Measurements from ENCODE around the gene ADGRL3.
"Not testable (repeated sequence)": the region's sequence is repeated elsewhere in the genome, so short reads cannot be mapped to it uniquely, and the experiment has no call there.

The ADGRL3 gene

DNA sequence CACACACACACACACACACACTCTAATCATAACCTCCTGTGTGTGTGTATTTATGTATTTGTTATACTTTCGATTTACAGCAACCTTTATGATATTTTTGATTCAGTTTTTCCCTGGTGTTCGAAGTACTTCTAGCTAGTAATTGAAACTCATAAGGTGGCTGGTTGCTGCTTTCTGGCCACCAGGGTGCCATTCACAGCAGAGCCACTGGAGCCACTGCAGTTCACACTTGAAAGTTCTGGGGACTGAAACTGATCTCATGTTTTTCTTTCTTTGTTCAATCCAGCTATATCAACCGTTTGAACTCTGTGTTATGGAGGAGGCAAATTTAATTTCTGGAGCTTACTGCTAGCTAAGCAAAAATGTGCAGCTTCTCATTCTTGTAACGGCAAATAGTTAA, 419.4 kb downstream of the ADGRL3 start:
- Histone ChIP-seq H3K4me1 (ENCODE audit: insufficient read depth, poor library complexity, severe bottlenecking) (no peaks in the 10 kb centered on the region), H3K27ac (ENCODE audit: poor library complexity, severe bottlenecking) (no peak overlapping the region), H3K27me3 (ENCODE audit: insufficient read depth, poor library complexity, severe bottlenecking) (no peaks in the 10 kb centered on the region), H3K9me3 (ENCODE audit: severe bottlenecking) (no peaks in the 10 kb centered on the region), H3K36me3 (ENCODE audit: low read depth) (no peaks in the 10 kb centered on the region), H3K4me3 (ENCODE audit: severe bottlenecking) (no peak overlapping the region)
- no peak for ATAC-seq (ENCODE audit: low read depth)
- no peak for DNase-seq (ENCODE audit: low spot score)
- TF ChIP-seq CTCF (IDR thresholded peaks at IDR 0.05; ENCODE audit: poor library complexity, severe bottlenecking): no peak

- DNase-seq (ENCODE audit: low spot score) (no peak), ATAC-seq (ENCODE audit: low read depth) (no peak)
- Histone ChIP-seq H3K4me1 (ENCODE audit: insufficient read depth, poor library complexity, severe bottlenecking) (no peaks in the 10 kb centered on the region), H3K27me3 (ENCODE audit: insufficient read depth, poor library complexity, severe bottlenecking) (no peaks in the 10 kb centered on the region), H3K9me3 (ENCODE audit: severe bottlenecking) (no peaks in the 10 kb centered on the region), H3K27ac (ENCODE audit: poor library complexity, severe bottlenecking) (no peak overlapping the region), H3K4me3 (ENCODE audit: severe bottlenecking) (no peak overlapping the region), H3K36me3 (ENCODE audit: low read depth) (no peaks in the 10 kb centered on the region)
- no peak for TF ChIP-seq CTCF (IDR thresholded peaks at IDR 0.05; ENCODE audit: poor library complexity, severe bottlenecking)
Observed at GRCh38 chr4:61628282-61628681, 428.2 kb downstream of the ADGRL3 start.

GRCh38 chr4:61628727-61629126, 428.6 kb downstream of the ADGRL3 start:
- Histone ChIP-seq H3K4me1 (ENCODE audit: insufficient read depth, poor library complexity, severe bottlenecking) (no peaks in the 10 kb centered on the region), H3K27me3 (ENCODE audit: insufficient read depth, poor library complexity, severe bottlenecking) (no peaks in the 10 kb centered on the region), H3K9me3 (ENCODE audit: severe bottlenecking) (no peaks in the 10 kb centered on the region), H3K36me3 (ENCODE audit: low read depth) (no peaks in the 10 kb centered on the region), H3K27ac (ENCODE audit: poor library complexity, severe bottlenecking) (no peak overlapping the region), H3K4me3 (ENCODE audit: severe bottlenecking) (no peak overlapping the region)
- ATAC-seq (ENCODE audit: low read depth) (no peak), DNase-seq (ENCODE audit: low spot score) (no peak)
- TF ChIP-seq CTCF (IDR thresholded peaks at IDR 0.05; ENCODE audit: poor library complexity, severe bottlenecking): no peak

DNA sequence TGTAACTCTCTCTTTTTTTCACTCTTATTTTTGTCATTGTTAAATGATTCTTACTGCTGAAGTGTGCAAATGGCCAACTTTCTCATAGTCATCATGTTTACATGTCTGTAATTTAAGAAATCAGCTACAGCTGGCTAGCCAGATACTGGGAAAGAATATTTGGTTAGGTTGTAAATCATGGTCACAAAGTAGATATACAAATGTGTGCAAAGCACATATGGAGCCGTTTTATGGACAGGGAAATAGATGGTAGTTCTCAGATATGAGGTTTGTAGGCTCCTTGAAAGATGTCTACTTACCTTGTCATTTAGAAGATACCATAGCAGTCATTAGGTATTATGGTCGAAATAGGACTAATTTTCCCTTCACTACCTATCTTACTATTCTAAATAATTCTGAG, 430.4 kb downstream of the ADGRL3 start:
- TF ChIP-seq CTCF (IDR thresholded peaks at IDR 0.05; ENCODE audit: poor library complexity, severe bottlenecking): no peak
- H3K27ac ChIP-seq (ENCODE audit: poor library complexity, severe bottlenecking): no peak overlapping the region
- DNase-seq (ENCODE audit: low spot score): no peak
- H3K4me1 ChIP-seq (ENCODE audit: insufficient read depth, poor library complexity, severe bottlenecking): no peaks in the 10 kb centered on the region
- no peak overlapping the region for H3K4me3 ChIP-seq (ENCODE audit: severe bottlenecking)
- H3K9me3 ChIP-seq (ENCODE audit: severe bottlenecking): no peaks in the 10 kb centered on the region
- no peak for ATAC-seq (ENCODE audit: low read depth)
- no peaks in the 10 kb centered on the region for H3K27me3 ChIP-seq (ENCODE audit: insufficient read depth, poor library complexity, severe bottlenecking)
- H3K36me3 ChIP-seq (ENCODE audit: low read depth): no peaks in the 10 kb centered on the region

DNA sequence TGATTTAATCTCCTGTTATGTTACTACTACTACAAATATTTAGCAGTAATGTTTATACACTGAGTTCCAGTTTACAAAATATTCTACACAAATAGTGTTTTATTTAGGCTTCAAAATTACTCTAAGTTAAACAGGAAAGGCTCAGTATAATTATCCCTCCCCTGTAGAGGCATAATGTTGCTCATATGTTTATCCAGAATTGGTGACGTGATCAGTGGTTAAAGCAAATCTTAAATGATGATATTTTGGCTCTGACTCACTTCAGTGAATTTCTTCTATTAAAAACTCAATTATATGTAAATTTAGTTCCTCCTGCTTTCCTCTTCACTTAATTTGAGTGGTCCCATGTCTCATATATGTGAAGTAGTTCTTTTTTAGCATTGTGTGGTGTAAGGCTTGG, 438.5 kb downstream of the ADGRL3 start:
- Histone ChIP-seq H3K4me1 (ENCODE audit: insufficient read depth, poor library complexity, severe bottlenecking) (no peaks in the 10 kb centered on the region), H3K27ac (ENCODE audit: poor library complexity, severe bottlenecking) (no peak overlapping the region), H3K9me3 (ENCODE audit: severe bottlenecking) (no peaks in the 10 kb centered on the region), H3K4me3 (ENCODE audit: severe bottlenecking) (no peak overlapping the region), H3K27me3 (ENCODE audit: insufficient read depth, poor library complexity, severe bottlenecking) (no peaks in the 10 kb centered on the region), H3K36me3 (ENCODE audit: low read depth) (no peaks in the 10 kb centered on the region)
- ATAC-seq (ENCODE audit: low read depth) (no peak), DNase-seq (ENCODE audit: low spot score) (no peak)
- TF ChIP-seq CTCF (IDR thresholded peaks at IDR 0.05; ENCODE audit: poor library complexity, severe bottlenecking): no peak

GRCh38 chr4:61646746-61647350, 446.7 kb downstream of the ADGRL3 start:
- not testable (repeated sequence) for DNase-seq (ENCODE audit: low spot score); H3K4me1 ChIP-seq (ENCODE audit: insufficient read depth, poor library complexity, severe bottlenecking); H3K27ac ChIP-seq (ENCODE audit: poor library complexity, severe bottlenecking); ATAC-seq (ENCODE audit: low read depth); H3K36me3 ChIP-seq (ENCODE audit: low read depth); H3K9me3 ChIP-seq (ENCODE audit: severe bottlenecking); H3K4me3 ChIP-seq (ENCODE audit: severe bottlenecking); H3K27me3 ChIP-seq (ENCODE audit: insufficient read depth, poor library complexity, severe bottlenecking)

Data from RWPE2 (cell line).